ENCODE measurements around the gene TAF4B.

TAF4B gene

DNA sequence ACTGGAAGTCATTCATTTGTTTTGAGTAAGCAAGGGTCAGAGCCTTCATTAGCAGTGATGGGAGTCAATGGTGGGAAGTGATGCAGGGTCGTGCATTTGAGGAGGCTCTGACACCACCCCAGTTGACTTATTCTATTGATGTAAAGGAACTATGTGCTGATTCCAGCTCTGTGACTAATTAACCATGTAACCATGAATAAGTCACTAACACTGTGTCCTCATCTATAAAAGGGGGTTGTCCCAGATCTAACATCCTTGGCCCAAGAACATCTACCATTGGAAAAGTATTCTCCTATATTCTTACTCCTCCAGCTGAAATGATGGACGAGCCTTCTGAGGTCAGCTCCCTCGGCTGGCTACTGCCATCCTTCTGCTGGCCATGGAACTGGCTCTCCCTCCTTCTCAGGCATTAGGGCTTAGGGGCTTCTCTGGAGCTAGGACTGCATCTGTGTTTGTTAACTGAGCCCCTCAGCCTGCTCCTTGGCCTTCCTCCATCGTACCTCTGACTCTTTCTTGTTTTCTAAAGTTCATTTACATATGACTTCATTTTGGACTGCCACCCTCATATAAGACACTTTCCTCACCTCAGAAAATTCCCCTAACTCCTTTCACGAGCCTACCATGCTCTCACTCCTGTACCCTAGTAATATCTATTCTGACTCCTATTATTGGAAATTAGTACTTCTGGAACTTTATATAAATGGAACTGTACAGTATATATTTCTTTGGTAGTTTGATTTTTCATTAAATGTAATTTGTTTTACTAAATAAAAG, 206.6 kb downstream of the TAF4B start:
- Histone ChIP-seq H3K9me2 (ENCODE audit: low read depth, low read length) (no peaks in the 10 kb centered on the region), H3K9me3 (ENCODE audit: low read length) (no peaks in the 10 kb centered on the region), H3K27me3 (ENCODE audit: insufficient read depth, low read length) (no peaks in the 10 kb centered on the region), H3K27ac (ENCODE audit: low read depth, low read length, poor library complexity, severe bottlenecking) (no peak overlapping the region), H2AFZ (ENCODE audit: low read length) (no peak overlapping the region), H3K9ac (ENCODE audit: low read length) (no peak overlapping the region), H4K20me1 (ENCODE audit: insufficient read depth, low read length) (no peaks in the 10 kb centered on the region), H3F3A (ENCODE audit: insufficient read depth, low read length) (no peaks in the 10 kb centered on the region), H3K4me2 (ENCODE audit: low read length) (no peak overlapping the region), H3K79me2 (ENCODE audit: insufficient read depth, low read length) (no peaks in the 10 kb centered on the region), H3K36me3 (ENCODE audit: insufficient read depth, low read length) (no peaks in the 10 kb centered on the region), H3K4me1 (ENCODE audit: insufficient read depth, low read length, severe bottlenecking) (no peaks in the 10 kb centered on the region), H3K4me3 (ENCODE audit: low read depth, low read length, poor library complexity, severe bottlenecking) (no peak overlapping the region)
- TF ChIP-seq EZH2 (IDR thresholded peaks at IDR 0.05; ENCODE audit: borderline replicate concordance, low read length) (no peak), CTCF (IDR thresholded peaks at IDR 0.05; ENCODE audit: low read length) (no peak)

GRCh38 chr18:26434887-26435286, 208.6 kb downstream of the TAF4B start:
- Histone ChIP-seq H3K9me3 (ENCODE audit: low read length) (no peaks in the 10 kb centered on the region), H3K36me3 (ENCODE audit: insufficient read depth, low read length) (no peaks in the 10 kb centered on the region), H3K4me1 (ENCODE audit: insufficient read depth, low read length, severe bottlenecking) (peaks cover 13% of the 10 kb centered on the region), H3K79me2 (ENCODE audit: insufficient read depth, low read length) (no peaks in the 10 kb centered on the region), H3K4me3 (ENCODE audit: low read depth, low read length, poor library complexity, severe bottlenecking) (no peak overlapping the region), H3F3A (ENCODE audit: insufficient read depth, low read length) (no peaks in the 10 kb centered on the region), H3K27ac (ENCODE audit: low read depth, low read length, poor library complexity, severe bottlenecking) (no peak overlapping the region), H3K9me2 (ENCODE audit: low read depth, low read length) (no peaks in the 10 kb centered on the region), H3K27me3 (ENCODE audit: insufficient read depth, low read length) (no peaks in the 10 kb centered on the region), H2AFZ (ENCODE audit: low read length) (no peak overlapping the region), H4K20me1 (ENCODE audit: insufficient read depth, low read length) (no peaks in the 10 kb centered on the region), H3K9ac (ENCODE audit: low read length) (no peak overlapping the region), H3K4me2 (ENCODE audit: low read length) (no peak overlapping the region)
- TF ChIP-seq CTCF (IDR thresholded peaks at IDR 0.05; ENCODE audit: low read length) (no peak), EZH2 (IDR thresholded peaks at IDR 0.05; ENCODE audit: borderline replicate concordance, low read length) (no peak)

DNA sequence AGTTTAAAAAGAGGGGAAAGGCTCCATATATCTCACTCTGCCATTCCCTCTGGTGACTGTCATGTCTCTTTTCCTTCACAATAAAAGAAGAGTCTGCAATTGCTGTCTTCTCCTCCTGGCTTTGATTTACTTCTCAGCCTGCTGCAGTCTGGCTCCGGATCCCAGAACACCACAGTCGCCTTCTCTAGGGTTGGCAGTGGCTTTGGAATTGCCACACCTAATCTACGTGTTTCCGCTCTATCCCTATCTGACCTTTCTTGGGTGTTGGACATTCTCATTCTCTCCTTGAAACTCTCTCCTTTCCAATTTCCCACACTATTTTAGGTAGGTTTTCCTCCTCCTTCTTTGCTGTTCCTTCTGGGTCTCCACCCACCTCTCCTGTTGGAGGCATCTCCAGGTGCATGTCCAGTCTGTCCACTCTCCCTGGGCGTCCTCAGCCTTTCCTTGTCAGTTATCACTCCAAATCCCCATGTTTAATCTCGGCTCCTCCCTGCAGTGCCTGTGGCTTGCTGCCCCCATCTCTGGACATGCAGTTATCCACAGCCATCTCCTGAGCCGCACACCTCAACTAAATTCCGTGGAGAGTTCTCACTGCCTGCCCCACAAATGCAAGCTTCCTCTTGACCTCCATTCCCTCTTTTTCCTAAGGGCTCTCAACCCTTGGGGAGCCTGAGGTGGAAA, 209.3 kb downstream of the TAF4B start:
- H3K9ac ChIP-seq (ENCODE audit: low read length), result no peak overlapping the region
- H3F3A ChIP-seq (ENCODE audit: insufficient read depth, low read length), result no peaks in the 10 kb centered on the region
- no peaks in the 10 kb centered on the region for H4K20me1 ChIP-seq (ENCODE audit: insufficient read depth, low read length)
- H3K9me2 ChIP-seq (ENCODE audit: low read depth, low read length), result no peaks in the 10 kb centered on the region
- H3K27me3 ChIP-seq (ENCODE audit: insufficient read depth, low read length), result no peaks in the 10 kb centered on the region
- no peak overlapping the region for H3K27ac ChIP-seq (ENCODE audit: low read depth, low read length, poor library complexity, severe bottlenecking)
- no peak overlapping the region for H3K4me3 ChIP-seq (ENCODE audit: low read depth, low read length, poor library complexity, severe bottlenecking)
- H3K79me2 ChIP-seq (ENCODE audit: insufficient read depth, low read length), result no peaks in the 10 kb centered on the region
- H3K4me2 ChIP-seq (ENCODE audit: low read length), result no peak overlapping the region
- H3K36me3 ChIP-seq (ENCODE audit: insufficient read depth, low read length), result no peaks in the 10 kb centered on the region
- no peak overlapping the region for H2AFZ ChIP-seq (ENCODE audit: low read length)
- H3K4me1 ChIP-seq (ENCODE audit: insufficient read depth, low read length, severe bottlenecking), result peaks cover 13% of the 10 kb centered on the region
- TF ChIP-seq EZH2 (IDR thresholded peaks at IDR 0.05; ENCODE audit: borderline replicate concordance, low read length) (no peak), CTCF (IDR thresholded peaks at IDR 0.05; ENCODE audit: low read length) (no peak)
- no peaks in the 10 kb centered on the region for H3K9me3 ChIP-seq (ENCODE audit: low read length)

Measured in OCI-LY1 (cell line).